Lower lobe of right lung (tissue), 2 donors: ENCODE data around the gene AUTS2. TPM values are rescaled to one million over a fixed set of nuclear protein-coding genes. Genes with fewer than 3 reads are reported as not detected.

Source experiments
- ATAC-seq, 2 donors: fragments of 200-7000 bp; cut with Tn5 transposase; one replicate each; pipeline ENCODE4 v1.9.1; 2020 to 2022; ENCODE audit warnings: mild to moderate bottlenecking in 2 of 2, moderate library complexity in 2 of 2
- DNase-seq: peaks from one replicate; pipeline ENCODE4 v3.0.0-alpha.2; 2020
- H3K27ac ChIP-seq: fragments of 200-600 bp; one replicate; pipeline ENCODE4 v1.8.0; 2022
- H3K27me3 ChIP-seq: fragments of 200-600 bp; one replicate; pipeline ENCODE4 v1.8.0; 2022; ENCODE audit warnings: low read depth
- H3K36me3 ChIP-seq: fragments of 200-600 bp; one replicate; pipeline ENCODE4 v1.8.0; 2022; ENCODE audit warnings: mild to moderate bottlenecking
- H3K4me1 ChIP-seq: fragments of 200-600 bp; one replicate; pipeline ENCODE4 v1.8.0; 2022
- H3K4me3 ChIP-seq: fragments of 200-600 bp; one replicate; pipeline ENCODE4 v1.8.0; 2022; ENCODE audit warnings: mild to moderate bottlenecking
- H3K9me3 ChIP-seq: fragments of 200-600 bp; one replicate; pipeline ENCODE4 v1.8.0; 2022
- CTCF ChIP-seq: fragments of 200-600 bp; IDR thresholded peaks from one replicate; pipeline ENCODE4 v1.8.0; 2022; ENCODE audit warnings: antibody characterized with exemption, mild to moderate bottlenecking
- intact Hi-C: fragments of 100-400 bp; cut with DNase I; formaldehyde crosslinking; loops from one replicate; pipeline ENCODE4 v1.11.0; 2022
- total RNA-seq: library from RNA; stranded (reverse); fragmentation: NEBNext Ultra II Directional; extraction: Animal tissue kit (Norgen Biotek cat#: 25700); gene quantifications from one replicate; pipeline ENCODE4 v1.2.1, GENCODE V29; 2021
- donor health status: DM: no; HTN: yes; CAD: no; lungs with severe emphysema.

Gene AUTS2
- total RNA-seq, 1 donor from 2014 or later = 45.7 TPM

- intact Hi-C loops = no loop called here
- Histone ChIP-seq H3K4me1 (no peaks in the 10 kb centered on the region), H3K36me3 (no peaks in the 10 kb centered on the region), H3K9me3 (no peaks in the 10 kb centered on the region), H3K27ac (no peak overlapping the region), H3K27me3 (no peaks in the 10 kb centered on the region), H3K4me3 (no peak overlapping the region)
- ATAC-seq (no peak), DNase-seq (no peak)
- no peak for TF ChIP-seq CTCF
These were observed 408.1 kb downstream of the AUTS2 start for GRCh38 chr7:70006261-70006920.

GRCh38 chr7:70008466-70008865, 410.2 kb downstream of the AUTS2 start:
- no peak for DNase-seq
- ATAC-seq = no peak
- Histone ChIP-seq H3K4me1 (no peaks in the 10 kb centered on the region), H3K27ac (no peak overlapping the region), H3K9me3 (no peaks in the 10 kb centered on the region), H3K36me3 (no peaks in the 10 kb centered on the region), H3K27me3 (no peaks in the 10 kb centered on the region), H3K4me3 (no peak overlapping the region)
- intact Hi-C loops = no loop called here
- TF ChIP-seq CTCF = no peak

GRCh38 chr7:70014472-70015177, 416.4 kb downstream of the AUTS2 start:
- Histone ChIP-seq H3K9me3 (no peaks in the 10 kb centered on the region), H3K27me3 (no peaks in the 10 kb centered on the region), H3K36me3 (no peaks in the 10 kb centered on the region), H3K4me1 (no peaks in the 10 kb centered on the region), H3K27ac (no peak overlapping the region), H3K4me3 (no peak overlapping the region)
- intact Hi-C loops = no loop called here
- TF ChIP-seq CTCF = no peak
- DNase-seq (no peak), ATAC-seq (no peak)

- Histone ChIP-seq H3K9me3 (no peaks in the 10 kb centered on the region), H3K36me3 (no peaks in the 10 kb centered on the region), H3K27ac (no peak overlapping the region), H3K4me1 (no peaks in the 10 kb centered on the region), H3K27me3 (no peaks in the 10 kb centered on the region), H3K4me3 (no peak overlapping the region)
- TF ChIP-seq CTCF = no peak
- ATAC-seq (no peak), DNase-seq (no peak)
- intact Hi-C loops = no loop called here
These were observed 417.1 kb downstream of the AUTS2 start for GRCh38 chr7:70015353-70015752.

- intact Hi-C loops = no loop called here
- Histone ChIP-seq H3K9me3 (no peaks in the 10 kb centered on the region), H3K36me3 (no peaks in the 10 kb centered on the region), H3K27me3 (no peaks in the 10 kb centered on the region), H3K4me1 (no peaks in the 10 kb centered on the region), H3K27ac (no peak overlapping the region), H3K4me3 (no peak overlapping the region)
- DNase-seq = no peak
- peak; percentile 26 to 48 for ATAC-seq
- no peak for TF ChIP-seq CTCF
These were observed 417.9 kb downstream of the AUTS2 start for GRCh38 chr7:70016044-70016770.
